Hepatocyte (in vitro differentiated cells): ENCODE measurements around the gene LMX1B.

Experiments used
- EZH2phosphoT487 ChIP-seq: fragments of 200-600 bp; sonication (generic); IDR thresholded peaks from one replicate; pipeline ENCODE4 v1.6.1; 2018; ENCODE audit warnings: antibody characterized with exemption, mild to moderate bottlenecking, low read depth, moderate library complexity; ENCODE audit not compliant: unreplicated experiment, severe bottlenecking
- TF ChIP-seq, protein P1 (sequence below): fragments of 200-600 bp; sonication (generic); IDR thresholded peaks from 2 replicates; pipeline ENCODE4 v1.5.1; 2016; ENCODE audit warnings: antibody characterized with exemption, mild to moderate bottlenecking; ENCODE audit not compliant: poor library complexity

DNA sequence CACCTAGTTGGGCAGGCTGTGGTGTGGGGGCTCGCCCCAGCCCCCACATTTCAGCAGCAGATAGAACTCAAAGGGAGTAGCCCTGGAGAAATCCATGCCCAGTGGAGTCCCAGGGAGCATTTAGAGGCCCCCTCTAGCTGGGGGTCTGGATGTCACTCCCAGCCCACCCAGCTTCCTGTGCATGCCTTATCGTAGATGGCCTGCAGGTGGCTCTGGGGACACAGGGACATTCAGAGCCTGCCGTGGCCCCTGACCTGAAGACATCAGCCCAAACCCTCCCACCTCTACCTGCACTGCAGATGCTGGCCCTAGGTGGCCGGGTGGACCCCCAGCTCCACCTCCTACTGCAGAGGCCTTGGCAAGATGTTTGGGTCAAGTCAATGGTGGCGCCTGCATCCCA lies 49.0 kb upstream of the LMX1B start:
- TF ChIP-seq, protein P1, sequence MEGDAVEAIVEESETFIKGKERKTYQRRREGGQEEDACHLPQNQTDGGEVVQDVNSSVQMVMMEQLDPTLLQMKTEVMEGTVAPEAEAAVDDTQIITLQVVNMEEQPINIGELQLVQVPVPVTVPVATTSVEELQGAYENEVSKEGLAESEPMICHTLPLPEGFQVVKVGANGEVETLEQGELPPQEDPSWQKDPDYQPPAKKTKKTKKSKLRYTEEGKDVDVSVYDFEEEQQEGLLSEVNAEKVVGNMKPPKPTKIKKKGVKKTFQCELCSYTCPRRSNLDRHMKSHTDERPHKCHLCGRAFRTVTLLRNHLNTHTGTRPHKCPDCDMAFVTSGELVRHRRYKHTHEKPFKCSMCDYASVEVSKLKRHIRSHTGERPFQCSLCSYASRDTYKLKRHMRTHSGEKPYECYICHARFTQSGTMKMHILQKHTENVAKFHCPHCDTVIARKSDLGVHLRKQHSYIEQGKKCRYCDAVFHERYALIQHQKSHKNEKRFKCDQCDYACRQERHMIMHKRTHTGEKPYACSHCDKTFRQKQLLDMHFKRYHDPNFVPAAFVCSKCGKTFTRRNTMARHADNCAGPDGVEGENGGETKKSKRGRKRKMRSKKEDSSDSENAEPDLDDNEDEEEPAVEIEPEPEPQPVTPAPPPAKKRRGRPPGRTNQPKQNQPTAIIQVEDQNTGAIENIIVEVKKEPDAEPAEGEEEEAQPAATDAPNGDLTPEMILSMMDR: no peak
- no peak for TF ChIP-seq EZH2phosphoT487
